ENCODE measurements around the gene ATG10.

Gene ATG10

DNA sequence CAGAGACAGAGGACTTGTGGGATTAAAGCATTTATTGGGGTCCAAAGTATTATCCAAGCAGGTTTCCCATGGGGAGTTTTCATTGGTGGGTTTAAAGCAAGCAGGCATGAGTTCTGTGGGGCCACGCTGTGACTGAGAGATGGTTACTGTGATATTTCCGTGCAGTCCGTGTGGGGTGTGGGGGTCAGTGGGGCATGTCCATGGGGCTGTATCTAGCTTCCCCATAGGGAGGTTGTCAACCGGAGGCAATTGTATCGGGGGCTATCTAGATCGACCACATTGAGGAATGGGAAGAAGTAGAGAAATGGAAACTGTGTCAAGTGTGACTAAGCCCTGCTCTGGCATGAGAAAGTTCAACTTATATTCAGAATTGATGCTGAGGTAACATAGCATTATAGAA is 313.4 kb downstream of the ATG10 start:
- no peak for DNase-seq

DNA sequence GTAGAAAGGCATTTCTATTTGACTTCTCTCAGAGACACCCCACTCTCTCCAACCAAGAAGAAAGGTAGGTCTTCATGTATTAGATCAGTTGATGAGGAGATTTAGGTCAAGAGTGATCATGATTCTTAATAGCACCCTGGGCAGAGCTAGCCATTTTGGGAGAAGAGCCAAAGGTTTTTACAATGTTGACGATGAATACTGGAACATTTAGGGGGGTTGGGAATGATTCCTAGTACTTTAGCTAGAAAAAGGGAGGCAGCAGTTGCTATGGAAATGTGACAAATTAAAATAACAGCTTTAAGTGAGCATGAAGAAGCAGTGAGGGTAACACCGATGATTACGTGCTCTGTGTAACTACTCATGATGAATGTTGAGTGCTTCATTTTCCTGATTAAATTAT is 315.8 kb downstream of the ATG10 start:
- no peak for DNase-seq

DNA sequence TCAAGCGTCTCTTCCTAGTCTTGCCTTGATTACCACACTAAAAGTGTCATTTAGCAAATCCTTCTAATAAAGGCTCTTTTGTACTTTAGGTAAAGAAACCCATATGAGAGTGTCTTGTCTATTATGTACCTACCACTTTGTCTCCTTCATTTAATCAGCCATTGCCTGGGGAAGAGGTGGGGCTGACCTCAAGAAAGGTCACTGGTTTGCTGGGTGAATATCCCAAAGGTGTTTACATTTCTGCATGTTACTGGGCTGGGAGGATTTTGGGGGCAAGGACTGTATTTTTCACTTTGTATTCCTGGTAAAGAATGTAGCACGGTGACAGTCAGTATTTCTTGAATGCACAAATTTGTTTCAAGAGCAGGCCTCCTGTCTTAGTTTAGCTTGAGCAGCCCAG is 318.2 kb downstream of the ATG10 start:
- no peak for DNase-seq

- DNase-seq: no peak
Measured at GRCh38 chr5:82290908-82291307, 319.1 kb downstream of the ATG10 start.

- no peak for DNase-seq
Measured at GRCh38 chr5:82291420-82291819, 319.6 kb downstream of the ATG10 start.

DNA sequence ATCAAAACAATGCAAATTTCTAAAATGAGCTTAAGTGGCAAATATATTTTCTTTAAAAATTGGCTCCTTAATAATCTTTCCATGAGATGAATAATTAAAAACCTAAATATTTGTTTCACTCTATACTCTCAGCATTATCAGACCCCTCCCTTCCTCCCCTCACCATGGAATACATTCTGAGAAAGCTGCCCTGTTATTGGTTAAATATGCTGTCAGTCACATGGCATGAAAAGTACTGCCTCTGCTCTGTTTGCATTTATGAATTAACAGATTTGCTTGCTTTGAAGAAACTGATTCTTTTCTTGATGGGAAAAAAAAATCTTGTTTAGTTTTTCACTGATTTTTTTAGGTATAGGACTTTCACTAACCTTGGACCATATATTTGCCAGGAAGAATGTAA is 323.3 kb downstream of the ATG10 start:
- no peak for DNase-seq

DNA sequence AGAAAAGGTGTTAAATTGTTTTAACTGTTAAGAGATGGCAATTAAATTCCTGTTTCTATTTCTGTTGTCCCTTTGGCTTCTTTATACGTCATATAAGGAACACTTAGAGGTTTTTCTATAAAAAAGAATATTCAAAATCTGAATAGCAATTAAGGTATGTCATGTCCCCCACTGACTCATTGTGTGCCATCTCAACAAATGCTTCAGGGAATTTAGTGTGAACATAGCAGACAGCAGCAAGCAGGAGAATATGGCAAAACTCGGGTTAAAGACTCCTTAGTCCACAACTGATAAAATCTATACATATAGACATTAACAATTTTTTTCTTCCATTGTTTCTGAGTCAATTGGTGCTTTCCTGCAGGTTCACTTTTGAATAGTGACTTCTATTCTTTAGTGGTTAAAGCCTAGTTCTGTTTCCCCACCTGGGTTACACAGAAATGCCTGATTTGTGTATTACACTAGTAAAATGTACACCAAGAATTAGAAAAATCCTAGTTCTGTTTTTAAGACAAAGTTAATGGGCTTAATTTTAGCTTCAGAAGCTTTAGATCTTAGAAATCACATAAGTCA is 324.2 kb downstream of the ATG10 start:
- no peak for DNase-seq

GRCh38 chr5:82296929-82297328 is 325.1 kb downstream of the ATG10 start:
- DNase-seq: no peak

DNA sequence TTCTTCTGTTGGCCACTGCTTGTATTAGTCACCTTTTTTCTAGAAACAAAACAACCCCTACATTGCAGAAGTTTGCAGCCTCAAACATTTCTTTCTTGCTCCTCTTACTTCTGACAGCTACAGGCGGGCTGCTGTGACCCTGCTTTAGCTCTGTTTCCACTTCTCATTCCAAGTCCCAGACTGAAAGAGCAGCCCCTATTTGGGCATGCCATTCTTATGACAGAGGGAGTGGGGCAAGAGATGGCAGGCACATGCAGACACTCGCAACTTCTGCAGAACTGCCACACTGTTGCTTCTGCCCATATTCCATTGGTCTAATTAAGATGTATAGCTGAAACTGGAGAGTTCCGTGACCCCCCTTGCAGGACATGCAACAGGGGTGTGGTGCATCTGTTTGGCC is 325.9 kb downstream of the ATG10 start:
- DNase-seq: no peak

- no peak for DNase-seq
Measured at GRCh38 chr5:82298668-82299067, 326.8 kb downstream of the ATG10 start.

DNA sequence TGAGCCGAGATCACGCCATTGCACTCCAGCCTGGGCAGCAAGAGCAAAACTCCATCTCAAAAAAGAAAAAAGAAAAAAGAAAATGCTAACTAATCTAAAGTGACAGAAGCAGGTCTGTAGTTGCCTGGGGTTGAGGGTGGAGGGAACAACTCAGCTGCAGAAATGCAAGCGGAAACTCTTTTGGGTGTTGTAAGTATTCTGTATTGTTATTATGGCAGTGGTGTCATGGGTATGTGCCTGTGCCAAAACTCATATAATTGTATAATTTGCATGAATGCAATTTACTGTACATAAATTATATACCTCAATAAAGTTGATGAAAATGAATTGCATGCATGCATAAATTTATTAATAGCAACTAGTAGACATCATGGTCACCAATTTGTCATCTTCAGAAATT is 329.4 kb downstream of the ATG10 start:
- no peak for DNase-seq

Data from activated CD4-positive, CD25-positive, alpha-beta regulatory T cell (primary cell).